Loucy (cell line): ENCODE measurements around the gene GFPT2.

Source experiments
- CTCF ChIP-seq: fragments of 200-600 bp; sonication (generic); conservative IDR thresholded peaks from 2 replicates; pipeline ENCODE4 v1.5.1; 2014; ENCODE audit warnings: mild to moderate bottlenecking, antibody characterized with exemption, low read length
- EZH2phosphoT487 ChIP-seq: fragments of 200-600 bp; IDR thresholded peaks from 2 replicates; pipeline ENCODE4 v1.6.1; 2018; ENCODE audit warnings: antibody characterized with exemption, mild to moderate bottlenecking, moderate library complexity, borderline replicate concordance

DNA sequence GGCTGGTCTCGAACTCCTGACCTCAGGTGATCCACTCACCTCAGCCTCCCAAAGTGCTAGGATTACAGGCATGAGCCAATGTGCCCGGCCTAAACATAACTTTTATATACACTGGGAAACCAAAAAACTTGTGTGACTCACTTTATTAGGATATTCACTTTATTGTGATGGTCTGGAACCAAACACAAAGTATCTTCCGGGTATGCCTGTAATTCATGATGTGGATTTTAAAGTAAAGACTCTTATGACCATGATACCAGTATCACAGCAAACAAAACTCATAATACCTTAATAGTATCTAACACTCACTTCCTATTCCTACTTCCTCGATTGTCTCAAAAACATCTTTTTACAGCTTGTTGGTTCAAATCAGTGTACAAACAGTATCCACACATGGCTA is 12.7 kb upstream of the GFPT2 start:
- no peak for TF ChIP-seq CTCF
- TF ChIP-seq EZH2phosphoT487 = no peak
